GM12878 (cell line): ENCODE measurements around the gene APOBEC2.

Experiments used
- ATF7 ChIP-seq: fragments of 450-650 bp; IDR thresholded peaks from 2 replicates; pipeline ENCODE4 v1.6.1; 2016; ENCODE audit warnings: low read depth, mild to moderate bottlenecking
- CEBPB ChIP-seq, 2 experiments: fragments of 150-350 bp in 1 of 2; IDR thresholded peaks; 2 replicates each; pipeline ENCODE4 v1.6.1; 2012 to 2014; ENCODE audit warnings: low read depth in 2 of 2, low read length in 2 of 2, borderline replicate concordance in 1 of 2, inconsistent platforms in 1 of 2
- CTCF ChIP-seq, 3 experiments: IDR thresholded peaks in 2 of 3; conservative IDR thresholded peaks in 1 of 3; 2 replicates each; pipeline ENCODE4 v1.5.1; 2011; ENCODE audit warnings: low read depth in 3 of 3, low read length in 3 of 3, mild to moderate bottlenecking in 3 of 3, control low read depth in 2 of 3, moderate library complexity in 2 of 3, inconsistent platforms in 1 of 3, mixed read lengths in 1 of 3; ENCODE audit not compliant: control insufficient read depth in 2 of 3, insufficient read depth in 1 of 3; ENCODE audit errors: extremely low read depth in 1 of 3
- JUND ChIP-seq: IDR thresholded peaks from 2 replicates; pipeline ENCODE4 v1.6.1; 2012; ENCODE audit warnings: low read depth, mild to moderate bottlenecking, low read length, improper control_type of control experiment, moderate library complexity
- NFXL1 ChIP-seq: fragments of 450-650 bp; IDR thresholded peaks from 2 replicates; pipeline ENCODE4 v1.6.1; 2017; ENCODE audit warnings: antibody characterized with exemption, mild to moderate bottlenecking, borderline replicate concordance
- POLR2AphosphoS5 ChIP-seq: IDR thresholded peaks from 2 replicates; pipeline ENCODE4 v1.6.1; 2011; ENCODE audit warnings: mild to moderate bottlenecking, low read length, inconsistent platforms
- RAD21 ChIP-seq: IDR thresholded peaks from 2 replicates; pipeline ENCODE4 v1.6.1; 2011; ENCODE audit warnings: mild to moderate bottlenecking, low read depth, low read length, moderate library complexity; ENCODE audit not compliant: insufficient read depth
- ZNF274 ChIP-seq: IDR thresholded peaks from one replicate; pipeline ENCODE4 v1.8.0; 2011; ENCODE audit not compliant: insufficient read length, insufficient read depth
- ZZZ3 ChIP-seq: IDR thresholded peaks from 2 replicates; pipeline ENCODE4 v1.6.1; 2011; ENCODE audit warnings: low read depth; ENCODE audit not compliant: control insufficient read depth, insufficient read length

- TF ChIP-seq POLR2AphosphoS5 (no peak), CTCF (IDR thresholded peaks at IDR 0.05 in 2 of 3, conservative IDR thresholded peaks at IDR 0.05 in 1 of 3; ENCODE audit: control insufficient read depth in 2 of 3, extremely low read depth in 1 of 3, insufficient read depth in 1 of 3, low read depth in 3 of 3, low read length in 3 of 3) (no peak), JUND (no peak), ZZZ3 (no peak), ATF7 (no peak), ZNF274 (no peak), RAD21 (no peak), NFXL1 (no peak), CEBPB (IDR thresholded peaks at IDR 0.05; ENCODE audit: borderline replicate concordance in 1 of 2, low read depth in 2 of 2, low read length in 2 of 2) (no peak)
These were observed 6.9 kb upstream of the APOBEC2 start for GRCh38 chr6:41046084-41046483.
